Tibial artery (tissue), 4 donors: Measurements from ENCODE around the gene MS4A10.

ENCODE experiments used
- DNase-seq, 2 donors: peaks; one replicate each; pipeline ENCODE4 v3.0.0-alpha.2; 2019
- H3K27ac ChIP-seq, 2 donors: fragments of 200-600 bp; sonication (generic) in 1 of 2; 1 replicate in 1 of 2; 2 replicates in 1 of 2; pipeline ENCODE4 v1.5.1; 2018 to 2019; ENCODE audit warnings: mild to moderate bottlenecking in 1 of 2
- H3K27me3 ChIP-seq, 2 donors: fragments of 200-600 bp; sonication (generic) in 1 of 2; one replicate each; pipeline versions ENCODE4 v1.5.1 to v1.6.0; 2016 to 2019
- H3K36me3 ChIP-seq, 3 donors: fragments of 200-600 bp; sonication (generic) in 2 of 3; one replicate each; pipeline ENCODE4 v1.5.1; 2016 to 2019; ENCODE audit warnings: mild to moderate bottlenecking in 2 of 3
- H3K4me1 ChIP-seq, 4 donors: fragments of 200-600 bp; sonication (generic) in 2 of 4; 1 replicate in 3 of 4; 2 replicates in 1 of 4; pipeline ENCODE4 v1.5.1; 2016 to 2019
- H3K4me3 ChIP-seq, 2 donors: fragments of 200-600 bp; sonication (generic) in 1 of 2; 1 replicate in 1 of 2; 2 replicates in 1 of 2; pipeline ENCODE4 v1.5.1; 2018 to 2019; ENCODE audit warnings: mild to moderate bottlenecking in 2 of 2
- H3K9me3 ChIP-seq, 3 donors: fragments of 200-600 bp; sonication (generic) in 1 of 3; one replicate each; pipeline ENCODE4 v1.5.1; 2016 to 2019
- CTCF ChIP-seq, 2 experiments: fragments of 200-600 bp in 1 of 2; fragments of 450-650 bp in 1 of 2; IDR thresholded peaks; one replicate each; pipeline ENCODE4 v1.5.1; 2017 to 2019; ENCODE audit warnings: antibody characterized with exemption in 2 of 2, mild to moderate bottlenecking in 1 of 2, moderate library complexity in 1 of 2
- intact Hi-C: fragments of 100-400 bp; cut with DNase I; formaldehyde crosslinking; loops from one replicate; pipeline ENCODE4 v1.15.0; 2023; ENCODE audit warnings: low total_unique reads

MS4A10 gene

GRCh38 chr11:60762851-60763691 is 22.1 kb upstream of the MS4A10 start:
- no peaks in the 10 kb centered on the region for H3K9me3 ChIP-seq
- H3K4me3 ChIP-seq: no peak overlapping the region
- H3K36me3 ChIP-seq: no peaks in the 10 kb centered on the region
- H3K4me1 ChIP-seq: no peaks in the 10 kb centered on the region
- intact Hi-C loops: no loop called here
- DNase-seq: peak; percentile 3 to 11
- no peak for TF ChIP-seq CTCF (IDR thresholded peaks at IDR 0.05)
- no peak overlapping the region for H3K27ac ChIP-seq
- H3K27me3 ChIP-seq: peaks cover 0 to 36% of the 10 kb centered on the region in 2 donors

GRCh38 chr11:60763692-60764369 is 21.3 kb upstream of the MS4A10 start:
- no peak for TF ChIP-seq CTCF (IDR thresholded peaks at IDR 0.05)
- Histone ChIP-seq H3K9me3 (no peaks in the 10 kb centered on the region), H3K4me1 (no peaks in the 10 kb centered on the region), H3K27me3 (peaks cover 0 to 40% of the 10 kb centered on the region in 2 donors), H3K36me3 (no peaks in the 10 kb centered on the region), H3K4me3 (no peak overlapping the region), H3K27ac (no peak overlapping the region)
- peak; percentile 11 to 49 for DNase-seq
- intact Hi-C loops: no loop called here

- no peaks in the 10 kb centered on the region for H3K9me3 ChIP-seq
- H3K27ac ChIP-seq: no peak overlapping the region
- no peaks in the 10 kb centered on the region for H3K4me1 ChIP-seq
- H3K36me3 ChIP-seq: no peaks in the 10 kb centered on the region
- no peak for DNase-seq
- no peak for TF ChIP-seq CTCF (IDR thresholded peaks at IDR 0.05)
- peaks cover 0 to 50% of the 10 kb centered on the region in 2 donors for H3K27me3 ChIP-seq
- intact Hi-C loops: no loop called here
- H3K4me3 ChIP-seq: no peak overlapping the region
These were observed 20.3 kb upstream of the MS4A10 start for GRCh38 chr11:60764879-60765278.

GRCh38 chr11:60765355-60765754 is 19.8 kb upstream of the MS4A10 start:
- DNase-seq: peak in 1 of 2 donors; percentile 11
- no peaks in the 10 kb centered on the region for H3K36me3 ChIP-seq
- H3K9me3 ChIP-seq: no peaks in the 10 kb centered on the region
- no peak overlapping the region for H3K27ac ChIP-seq
- TF ChIP-seq CTCF (IDR thresholded peaks at IDR 0.05): no peak
- peaks cover 0 to 51% of the 10 kb centered on the region in 2 donors for H3K27me3 ChIP-seq
- intact Hi-C loops: no loop called here
- H3K4me3 ChIP-seq: no peak overlapping the region
- no peaks in the 10 kb centered on the region for H3K4me1 ChIP-seq

GRCh38 chr11:60766547-60766946 is 18.6 kb upstream of the MS4A10 start:
- H3K27me3 ChIP-seq: peaks cover 0 to 56% of the 10 kb centered on the region in 2 donors
- TF ChIP-seq CTCF (IDR thresholded peaks at IDR 0.05): no peak
- peak in 1 of 2 donors; percentile 3 for DNase-seq
- H3K27ac ChIP-seq: no peak overlapping the region
- intact Hi-C loops: no loop called here
- no peaks in the 10 kb centered on the region for H3K9me3 ChIP-seq
- H3K4me1 ChIP-seq: no peaks in the 10 kb centered on the region
- H3K36me3 ChIP-seq: no peaks in the 10 kb centered on the region
- no peak overlapping the region for H3K4me3 ChIP-seq
